ENCODE measurements around the gene TMEM225B. TPM values are rescaled to one million over a fixed set of nuclear protein-coding genes. Genes with fewer than 3 reads are reported as not detected.

The TMEM225B gene
- total RNA-seq, 1 experiment from 2014 or later, result not detected

- no TSS peak for BruUV-seq (replicated peaks)
- no peak overlapping the region for H2AFZ ChIP-seq (ENCODE audit: low read length)
- intact Hi-C loops (cut with micrococcal nuclease), result no loop called here
- no peak for DNase-seq
- no peak for ATAC-seq
- H3K4me1 ChIP-seq (ENCODE audit: insufficient read depth, low read length), result peaks cover 27% of the 10 kb centered on the region
- no peaks in the 10 kb centered on the region for H3K27me3 ChIP-seq (ENCODE audit: low read length)
- no peaks in the 10 kb centered on the region for H3F3A ChIP-seq (ENCODE audit: low read length, unreplicated experiment)
- no peaks in the 10 kb centered on the region for H3K9me2 ChIP-seq (replicated peaks; ENCODE audit: low read length)
- H3K27ac ChIP-seq (ENCODE audit: low read length), result no peak overlapping the region
- TF ChIP-seq EZH2 (IDR thresholded peaks at IDR 0.05; ENCODE audit: low read length, unreplicated experiment) (no peak), EZH2phosphoT487 (IDR thresholded peaks at IDR 0.05; ENCODE audit: borderline replicate concordance, low read length) (no peak)
- TF ChIP-seq, protein P1, sequence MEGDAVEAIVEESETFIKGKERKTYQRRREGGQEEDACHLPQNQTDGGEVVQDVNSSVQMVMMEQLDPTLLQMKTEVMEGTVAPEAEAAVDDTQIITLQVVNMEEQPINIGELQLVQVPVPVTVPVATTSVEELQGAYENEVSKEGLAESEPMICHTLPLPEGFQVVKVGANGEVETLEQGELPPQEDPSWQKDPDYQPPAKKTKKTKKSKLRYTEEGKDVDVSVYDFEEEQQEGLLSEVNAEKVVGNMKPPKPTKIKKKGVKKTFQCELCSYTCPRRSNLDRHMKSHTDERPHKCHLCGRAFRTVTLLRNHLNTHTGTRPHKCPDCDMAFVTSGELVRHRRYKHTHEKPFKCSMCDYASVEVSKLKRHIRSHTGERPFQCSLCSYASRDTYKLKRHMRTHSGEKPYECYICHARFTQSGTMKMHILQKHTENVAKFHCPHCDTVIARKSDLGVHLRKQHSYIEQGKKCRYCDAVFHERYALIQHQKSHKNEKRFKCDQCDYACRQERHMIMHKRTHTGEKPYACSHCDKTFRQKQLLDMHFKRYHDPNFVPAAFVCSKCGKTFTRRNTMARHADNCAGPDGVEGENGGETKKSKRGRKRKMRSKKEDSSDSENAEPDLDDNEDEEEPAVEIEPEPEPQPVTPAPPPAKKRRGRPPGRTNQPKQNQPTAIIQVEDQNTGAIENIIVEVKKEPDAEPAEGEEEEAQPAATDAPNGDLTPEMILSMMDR (conservative IDR thresholded peaks at IDR 0.05; ENCODE audit: low read depth, low read length), result no peak
- no peak overlapping the region for H3K9ac ChIP-seq (ENCODE audit: low read length)
- no peaks in the 10 kb centered on the region for H3K79me2 ChIP-seq (ENCODE audit: low read length)
- no peaks in the 10 kb centered on the region for H3K36me3 ChIP-seq (ENCODE audit: low read depth, low read length)
- H3K4me3 ChIP-seq (ENCODE audit: low read length), result no peak overlapping the region
- no peaks in the 10 kb centered on the region for H4K20me1 ChIP-seq (ENCODE audit: low read length)
- H3K9me3 ChIP-seq (ENCODE audit: low read length), result no peaks in the 10 kb centered on the region
- ChIA-PET CTCF (no interaction called here), POLR2A (ENCODE audit: unreplicated experiment) (no interaction called here)
- H3K4me2 ChIP-seq (ENCODE audit: low read length), result no peak overlapping the region
Observed at GRCh38 chr7:99560834-99561736, 37.0 kb upstream of the TMEM225B start.

GRCh38 chr7:99561737-99562051 lies 36.4 kb upstream of the TMEM225B start:
- Histone ChIP-seq H3F3A (ENCODE audit: low read length, unreplicated experiment) (no peaks in the 10 kb centered on the region), H3K9ac (ENCODE audit: low read length) (no peak overlapping the region), H3K79me2 (ENCODE audit: low read length) (no peaks in the 10 kb centered on the region), H3K4me1 (ENCODE audit: insufficient read depth, low read length) (peaks cover 27% of the 10 kb centered on the region), H3K36me3 (ENCODE audit: low read depth, low read length) (no peaks in the 10 kb centered on the region), H3K27me3 (ENCODE audit: low read length) (no peaks in the 10 kb centered on the region), H3K4me3 (ENCODE audit: low read length) (no peak overlapping the region), H3K9me3 (ENCODE audit: low read length) (no peaks in the 10 kb centered on the region), H4K20me1 (ENCODE audit: low read length) (no peaks in the 10 kb centered on the region), H3K4me2 (ENCODE audit: low read length) (no peak overlapping the region), H2AFZ (ENCODE audit: low read length) (no peak overlapping the region), H3K9me2 (replicated peaks; ENCODE audit: low read length) (no peaks in the 10 kb centered on the region), H3K27ac (ENCODE audit: low read length) (no peak overlapping the region)
- TF ChIP-seq EZH2phosphoT487 (IDR thresholded peaks at IDR 0.05; ENCODE audit: borderline replicate concordance, low read length), result no peak
- ChIA-PET CTCF (no interaction called here), POLR2A (ENCODE audit: unreplicated experiment) (no interaction called here)
- DNase-seq (no peak), ATAC-seq (no peak)
- no TSS peak for BruUV-seq (replicated peaks)
- intact Hi-C loops (cut with micrococcal nuclease), result loop anchor here (2.0 kb wide), 1 partner anchor 55 kb away; the partner anchor contains the start of gene ZSCAN25

- POLR2A ChIA-PET (ENCODE audit: unreplicated experiment), result no interaction called here
- H4K20me1 ChIP-seq (ENCODE audit: low read length), result no peaks in the 10 kb centered on the region
- ATAC-seq, result no peak
- intact Hi-C loops (cut with micrococcal nuclease), result loop anchor here (2.0 kb wide), 1 partner anchor 55 kb away; the partner anchor contains the start of gene ZSCAN25
- BruUV-seq (replicated peaks), result TSS peak; percentile 98
- no peaks in the 10 kb centered on the region for H3K79me2 ChIP-seq (ENCODE audit: low read length)
- H3K4me2 ChIP-seq (ENCODE audit: low read length), result peak overlapping the region; percentile 80
- peak overlapping the region; percentile 88 for H3K27ac ChIP-seq (ENCODE audit: low read length)
- no peaks in the 10 kb centered on the region for H3K9me3 ChIP-seq (ENCODE audit: low read length)
- no peak for DNase-seq
- no peaks in the 10 kb centered on the region for H3K27me3 ChIP-seq (ENCODE audit: low read length)
- H3K9ac ChIP-seq (ENCODE audit: low read length), result peak overlapping the region; percentile 35
- peaks cover 27% of the 10 kb centered on the region for H3K4me1 ChIP-seq (ENCODE audit: insufficient read depth, low read length)
- peak overlapping the region; percentile 18; the same call in 1 of the 2 replicates for H2AFZ ChIP-seq (ENCODE audit: low read length)
- no peaks in the 10 kb centered on the region for H3F3A ChIP-seq (ENCODE audit: low read length, unreplicated experiment)
- TF ChIP-seq, protein P1 (conservative IDR thresholded peaks at IDR 0.05; ENCODE audit: low read depth, low read length), result no peak
- TF ChIP-seq EZH2phosphoT487 (IDR thresholded peaks at IDR 0.05; ENCODE audit: borderline replicate concordance, low read length), result no peak
- TF ChIP-seq EZH2 (IDR thresholded peaks at IDR 0.05; ENCODE audit: low read length, unreplicated experiment), result no peak
- no peaks in the 10 kb centered on the region for H3K36me3 ChIP-seq (ENCODE audit: low read depth, low read length)
- H3K9me2 ChIP-seq (replicated peaks; ENCODE audit: low read length), result no peaks in the 10 kb centered on the region
- H3K4me3 ChIP-seq (ENCODE audit: low read length), result peak overlapping the region; percentile 42
- CTCF ChIA-PET, result no interaction called here
Observed at GRCh38 chr7:99562114-99562784, 35.8 kb upstream of the TMEM225B start.

Measured in PC-3 (cell line).